Esophagus (tissue), 2 donors: ENCODE measurements around the gene ATP5PD. TPM values are rescaled to one million over a fixed set of nuclear protein-coding genes. Genes with fewer than 3 reads are reported as not detected.
A peak's percentile ranks its signal among the peaks of the same experiment; 100 is the strongest.

Source experiments
- H3K27ac ChIP-seq, 2 donors: one replicate each; pipeline ENCODE4 v1.5.1; 2013; ENCODE audit warnings: low read depth in 2 of 2, mild to moderate bottlenecking in 2 of 2, inconsistent platforms in 1 of 2, low read length in 1 of 2, moderate library complexity in 1 of 2
- H3K27me3 ChIP-seq, 2 donors: one replicate each; pipeline ENCODE4 v1.6.1; 2013; ENCODE audit warnings: low read length in 2 of 2, control low read depth in 1 of 2, mild to moderate bottlenecking in 1 of 2; ENCODE audit not compliant: insufficient read depth in 2 of 2, control insufficient read depth in 1 of 2
- H3K36me3 ChIP-seq, 2 donors: one replicate each; pipeline ENCODE4 v1.6.1; 2013; ENCODE audit warnings: low read length in 1 of 2; ENCODE audit not compliant: control insufficient read depth in 2 of 2, insufficient read depth in 2 of 2
- H3K4me1 ChIP-seq, 2 donors: one replicate each; pipeline ENCODE4 v1.6.1; 2013; ENCODE audit warnings: low read length in 1 of 2; ENCODE audit not compliant: control insufficient read depth in 2 of 2, insufficient read depth in 2 of 2
- H3K4me3 ChIP-seq, 2 donors: one replicate each; pipeline ENCODE4 v1.5.1; 2013; ENCODE audit warnings: low read length in 2 of 2, mild to moderate bottlenecking in 2 of 2, low read depth in 1 of 2, moderate library complexity in 1 of 2
- H3K9me3 ChIP-seq, 2 donors: one replicate each; pipeline ENCODE4 v1.6.1; 2013; ENCODE audit warnings: mild to moderate bottlenecking in 2 of 2, low read depth in 1 of 2, low read length in 1 of 2, moderate library complexity in 1 of 2; ENCODE audit not compliant: control insufficient read depth in 2 of 2, insufficient read depth in 1 of 2
- WGBS, 2 donors: extraction: QIAGEN DNeasy Blood & Tissue Kit; methylation state at CpG; one replicate each; pipeline ENCODE4 v1.1.7; 2013; 5-methylcytosine and 5-hydroxymethylcytosine counted together
- polyA plus RNA-seq, 2 donors: library from polyadenylated mRNA; stranded (reverse); fragments of 200-250 nt; gene quantifications; one replicate each; pipeline ENCODE4 v1.2.3, GENCODE V29; 2013
- donor health status: healthy with polysubstance abuse.
- donor health status: Bipolar disorder and iron deficiency.

The ATP5PD gene
- polyA plus RNA-seq, 2 donors: 465 to 697 TPM

- Histone ChIP-seq H3K27ac (peak within 1 kb of the TSS; percentile 92 to 93), H3K9me3 (no peaks in the 10 kb centered on the region), H3K36me3 (no peaks in the 10 kb centered on the region), H3K27me3 (no peaks in the 10 kb centered on the region), H3K4me3 (peak within 1 kb of the TSS; percentile 56 to 71), H3K4me1 (peaks cover 3 to 37% of the 10 kb centered on the region in 2 donors)
- 4 to 9% methylated on average over 51 to 69 of the region's 69 CpGs for WGBS, 2 donors
Observed at GRCh38 chr17:75087558-75088453, 41.0 kb upstream of the ATP5PD start, which contains the start of gene SLC16A5. TSS of gene SLC16A5 (plus strand) at chr17:75087954. CDS start at chr17:75093637, 5,683 bp downstream.

- Histone ChIP-seq H3K27ac (peak overlapping the region; percentile 92 to 93), H3K27me3 (no peaks in the 10 kb centered on the region), H3K4me1 (peaks cover 3 to 32% of the 10 kb centered on the region in 2 donors), H3K36me3 (no peaks in the 10 kb centered on the region), H3K9me3 (no peaks in the 10 kb centered on the region), H3K4me3 (peak overlapping the region; percentile 56 to 71)
- WGBS, 2 donors: 51 to 64% methylated on average over 12 of the region's 12 CpGs
Observed at GRCh38 chr17:75087182-75087557, 40.4 kb upstream of the ATP5PD start.

GRCh38 chr17:75086496-75087181 is 39.9 kb upstream of the ATP5PD start:
- H3K4me1 ChIP-seq: peaks cover 3 to 28% of the 10 kb centered on the region in 2 donors
- no peaks in the 10 kb centered on the region for H3K9me3 ChIP-seq
- peak overlapping the region; percentile 2 to 72 for H3K27ac ChIP-seq
- 62 to 68% methylated on average over 15 of the region's 15 CpGs for WGBS, 2 donors
- H3K36me3 ChIP-seq: no peaks in the 10 kb centered on the region
- no peak overlapping the region for H3K4me3 ChIP-seq
- no peaks in the 10 kb centered on the region for H3K27me3 ChIP-seq

- Histone ChIP-seq H3K4me1 (peaks cover 3 to 15% of the 10 kb centered on the region in 2 donors), H3K27ac (no peak overlapping the region), H3K27me3 (no peaks in the 10 kb centered on the region), H3K4me3 (no peak overlapping the region), H3K9me3 (no peaks in the 10 kb centered on the region), H3K36me3 (no peaks in the 10 kb centered on the region)
- WGBS, 2 donors: 58 to 61% methylated on average over 14 of the region's 14 CpGs
Observed at GRCh38 chr17:75084039-75084660, 37.4 kb upstream of the ATP5PD start.

GRCh38 chr17:75082683-75083082 is 35.9 kb upstream of the ATP5PD start:
- no peaks in the 10 kb centered on the region for H3K36me3 ChIP-seq
- peaks cover 3 to 15% of the 10 kb centered on the region in 2 donors for H3K4me1 ChIP-seq
- no peaks in the 10 kb centered on the region for H3K9me3 ChIP-seq
- H3K4me3 ChIP-seq: no peak overlapping the region
- H3K27ac ChIP-seq: no peak overlapping the region
- H3K27me3 ChIP-seq: no peaks in the 10 kb centered on the region
- WGBS, 2 donors: 79 to 83% methylated on average over 6 of the region's 6 CpGs

- Histone ChIP-seq H3K4me3 (no peak overlapping the region), H3K27me3 (no peaks in the 10 kb centered on the region), H3K4me1 (peaks cover 0 to 16% of the 10 kb centered on the region in 2 donors), H3K36me3 (no peaks in the 10 kb centered on the region), H3K9me3 (no peaks in the 10 kb centered on the region), H3K27ac (no peak overlapping the region)
- 78 to 80% methylated on average over 13 of the region's 13 CpGs for WGBS, 2 donors
Observed at GRCh38 chr17:75081611-75082540, 35.1 kb upstream of the ATP5PD start.

GRCh38 chr17:75079023-75079373 is 32.2 kb upstream of the ATP5PD start:
- H3K4me1 ChIP-seq: peaks cover 0 to 14% of the 10 kb centered on the region in 2 donors
- H3K27me3 ChIP-seq: no peaks in the 10 kb centered on the region
- 56 to 70% methylated on average over 8 of the region's 8 CpGs for WGBS, 2 donors
- H3K4me3 ChIP-seq: no peak overlapping the region
- H3K27ac ChIP-seq: no peak overlapping the region
- no peaks in the 10 kb centered on the region for H3K9me3 ChIP-seq
- no peaks in the 10 kb centered on the region for H3K36me3 ChIP-seq

GRCh38 chr17:75078284-75079022 is 31.7 kb upstream of the ATP5PD start:
- Histone ChIP-seq H3K36me3 (no peaks in the 10 kb centered on the region), H3K27me3 (no peaks in the 10 kb centered on the region), H3K4me1 (peaks cover 0 to 14% of the 10 kb centered on the region in 2 donors), H3K4me3 (no peak overlapping the region), H3K9me3 (no peaks in the 10 kb centered on the region), H3K27ac (peak overlapping the region in 1 of 2 donors; percentile 42)
- WGBS, 2 donors: 54 to 55% methylated on average over 17 of the region's 17 CpGs
